Mononuclear cell (primary cell): Measurements from ENCODE around the gene CHPF. TPM values are rescaled to one million over a fixed set of nuclear protein-coding genes. Genes with fewer than 3 reads are reported as not detected.

Experiments used
- H3K27me3 ChIP-seq: 2 replicates; pipeline ENCODE4 v1.6.0; 2011; ENCODE audit warnings: low read length, control low read depth; ENCODE audit not compliant: insufficient read depth
- H3K4me1 ChIP-seq: 2 replicates; pipeline ENCODE4 v1.5.1; 2011; ENCODE audit warnings: mild to moderate bottlenecking, low read length, control low read depth; ENCODE audit not compliant: insufficient read depth
- H3K4me3 ChIP-seq: 2 replicates; pipeline ENCODE4 v1.5.1; 2011; ENCODE audit warnings: mild to moderate bottlenecking, low read length, moderate library complexity
- H3K9me3 ChIP-seq: 2 replicates; pipeline ENCODE4 v1.5.1; 2011; ENCODE audit warnings: low read depth, mild to moderate bottlenecking, control low read depth, low read length
- total RNA-seq: library from RNA; depleted of rRNA; stranded (reverse); fragments of >200 nt; gene quantifications from one replicate; pipeline ENCODE4 v1.2.3, GENCODE V29; 2012

Gene CHPF
- 2.7 TPM for total RNA-seq

GRCh38 chr2:219543596-219544358 is at the start of gene CHPF, which contains the start of gene TMEM198:
Gene CHPF, minus strand, starts transcription at chr2:219543809. Its CDS starts 271 bp downstream, at chr2:219543538.
Gene TMEM198, plus strand, starts transcription at chr2:219544028. Its CDS starts 700 bp downstream, at chr2:219544728.
- H3K27me3 ChIP-seq, result peaks cover 23% of the 10 kb centered on the region
- no peaks in the 10 kb centered on the region for H3K9me3 ChIP-seq
- H3K4me3 ChIP-seq, result peak within 1 kb of the TSS; percentile 52
- H3K4me1 ChIP-seq, result peaks cover 32% of the 10 kb centered on the region

GRCh38 chr2:219593154-219593553 is 49.5 kb upstream of the CHPF start:
- H3K9me3 ChIP-seq, result no peaks in the 10 kb centered on the region
- no peak overlapping the region for H3K4me3 ChIP-seq

GRCh38 chr2:219592736-219593135 is 49.1 kb upstream of the CHPF start:
- H3K9me3 ChIP-seq, result no peaks in the 10 kb centered on the region
- H3K27me3 ChIP-seq, result no peaks in the 10 kb centered on the region
- peaks cover 8% of the 10 kb centered on the region for H3K4me1 ChIP-seq
- H3K4me3 ChIP-seq, result no peak overlapping the region

More at GRCh38 chr2:219593154-219593553, 49.5 kb upstream of the CHPF start:
- H3K27me3 ChIP-seq, result no peaks in the 10 kb centered on the region
- peaks cover 11% of the 10 kb centered on the region for H3K4me1 ChIP-seq

- H3K4me1 ChIP-seq, result no peaks in the 10 kb centered on the region
- no peaks in the 10 kb centered on the region for H3K27me3 ChIP-seq
- H3K4me3 ChIP-seq, result no peak overlapping the region
- H3K9me3 ChIP-seq, result no peaks in the 10 kb centered on the region
Observed at GRCh38 chr2:219591091-219591490, 47.5 kb upstream of the CHPF start.

- H3K4me1 ChIP-seq, result peaks cover 9% of the 10 kb centered on the region
- no peaks in the 10 kb centered on the region for H3K9me3 ChIP-seq
- no peaks in the 10 kb centered on the region for H3K27me3 ChIP-seq
- H3K4me3 ChIP-seq, result no peak overlapping the region
Observed at GRCh38 chr2:219581346-219581745, 37.7 kb upstream of the CHPF start.

- no peak overlapping the region for H3K4me3 ChIP-seq
- no peaks in the 10 kb centered on the region for H3K9me3 ChIP-seq
- H3K27me3 ChIP-seq, result no peaks in the 10 kb centered on the region
- peaks cover 9% of the 10 kb centered on the region for H3K4me1 ChIP-seq
Observed at GRCh38 chr2:219578811-219579613, 35.4 kb upstream of the CHPF start.

- Histone ChIP-seq H3K9me3 (no peaks in the 10 kb centered on the region), H3K27me3 (peaks cover 14% of the 10 kb centered on the region), H3K4me1 (peaks cover 9% of the 10 kb centered on the region), H3K4me3 (no peak overlapping the region)
Observed at GRCh38 chr2:219576505-219577388, 33.1 kb upstream of the CHPF start.

- Histone ChIP-seq H3K27me3 (peaks cover 18% of the 10 kb centered on the region), H3K4me1 (peaks cover 9% of the 10 kb centered on the region), H3K4me3 (no peak overlapping the region), H3K9me3 (no peaks in the 10 kb centered on the region)
Observed at GRCh38 chr2:219575566-219576504, 32.2 kb upstream of the CHPF start.

GRCh38 chr2:219574484-219575311 is 31.1 kb upstream of the CHPF start:
- no peaks in the 10 kb centered on the region for H3K9me3 ChIP-seq

GRCh38 chr2:219573166-219573565 is 29.6 kb upstream of the CHPF start:
- Histone ChIP-seq H3K4me3 (no peak overlapping the region), H3K4me1 (no peaks in the 10 kb centered on the region), H3K27me3 (peaks cover 33% of the 10 kb centered on the region), H3K9me3 (no peaks in the 10 kb centered on the region)

More at GRCh38 chr2:219574484-219575311, 31.1 kb upstream of the CHPF start:
- H3K4me3 ChIP-seq, result no peak overlapping the region
- peaks cover 25% of the 10 kb centered on the region for H3K27me3 ChIP-seq
- peaks cover 9% of the 10 kb centered on the region for H3K4me1 ChIP-seq

- H3K4me3 ChIP-seq, result no peak within 1 kb of the TSS
- no peaks in the 10 kb centered on the region for H3K9me3 ChIP-seq
- H3K4me1 ChIP-seq, result no peaks in the 10 kb centered on the region
- H3K27me3 ChIP-seq, result peaks cover 33% of the 10 kb centered on the region
Observed at GRCh38 chr2:219572237-219573001, 28.8 kb upstream of the CHPF start, which contains the start of gene INHA. Gene INHA, plus strand, starts transcription at chr2:219572310. Its CDS starts 65 bp downstream, at chr2:219572375.

- peaks cover 33% of the 10 kb centered on the region for H3K27me3 ChIP-seq
- no peaks in the 10 kb centered on the region for H3K9me3 ChIP-seq
- no peaks in the 10 kb centered on the region for H3K4me1 ChIP-seq
- H3K4me3 ChIP-seq, result no peak within 1 kb of the TSS
Observed at GRCh38 chr2:219571311-219572236, 28.0 kb upstream of the CHPF start, which contains the start of gene OBSL1. Gene OBSL1, minus strand, starts transcription at chr2:219571539. Its CDS starts 307 bp downstream, at chr2:219571232.
